HG02885 (cell line): Measurements from ENCODE around the gene TBX10.
A peak's percentile ranks its signal among the peaks of the same experiment; 100 is the strongest.
"Not testable (repeated sequence)": the region's sequence is repeated elsewhere in the genome, so short reads cannot be mapped to it uniquely, and the experiment has no call there.

ENCODE experiments used
- ATAC-seq: cut with Tn5 transposase; IDR thresholded peaks from one replicate; pipeline ENCODE4 v1.9.1; 2021; ENCODE audit warnings: mild to moderate bottlenecking; ENCODE audit not compliant: unreplicated experiment, poor library complexity

The TBX10 gene

DNA sequence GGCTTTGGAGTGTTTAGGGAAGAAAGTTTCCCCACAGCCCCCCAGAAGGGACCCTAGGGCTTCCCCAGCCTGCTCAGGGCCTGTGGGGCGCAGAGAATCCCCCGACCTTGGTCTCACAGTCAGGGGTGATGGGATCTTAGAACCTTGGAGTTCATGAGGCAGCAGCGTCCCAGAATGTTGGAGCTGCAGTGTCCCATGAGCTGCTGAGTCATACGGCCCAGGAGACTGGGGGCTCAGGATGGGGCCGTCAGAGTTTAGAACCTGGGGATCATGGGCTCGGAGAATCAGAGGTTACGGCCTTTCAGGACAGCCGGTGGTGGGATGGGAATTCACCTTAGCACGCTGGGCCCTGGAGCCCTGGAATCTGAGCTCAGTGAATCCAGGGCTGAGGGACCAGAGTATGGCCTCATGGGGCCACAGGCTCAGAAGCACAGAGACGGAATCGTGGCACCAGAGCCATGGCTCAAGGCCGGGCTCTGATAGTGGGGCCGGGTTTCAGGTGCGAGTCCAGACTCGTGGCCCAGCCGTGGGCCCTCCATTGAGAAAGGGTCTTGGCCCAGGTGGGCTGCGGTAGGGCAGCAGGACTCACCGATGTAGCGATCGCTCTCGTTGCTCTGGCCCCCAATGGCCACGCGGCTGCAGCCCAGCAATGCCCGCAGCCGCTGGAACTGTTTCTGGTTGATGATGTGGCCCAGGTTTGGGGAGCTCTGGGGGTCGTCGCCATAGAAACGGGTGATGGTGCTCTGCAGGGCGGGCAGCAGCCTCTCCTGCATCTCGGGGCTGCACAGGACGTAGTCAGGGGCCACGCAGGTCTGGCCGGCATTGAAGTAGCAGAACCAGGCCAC lies 25.4 kb upstream of the TBX10 start:
- no peak for ATAC-seq

DNA sequence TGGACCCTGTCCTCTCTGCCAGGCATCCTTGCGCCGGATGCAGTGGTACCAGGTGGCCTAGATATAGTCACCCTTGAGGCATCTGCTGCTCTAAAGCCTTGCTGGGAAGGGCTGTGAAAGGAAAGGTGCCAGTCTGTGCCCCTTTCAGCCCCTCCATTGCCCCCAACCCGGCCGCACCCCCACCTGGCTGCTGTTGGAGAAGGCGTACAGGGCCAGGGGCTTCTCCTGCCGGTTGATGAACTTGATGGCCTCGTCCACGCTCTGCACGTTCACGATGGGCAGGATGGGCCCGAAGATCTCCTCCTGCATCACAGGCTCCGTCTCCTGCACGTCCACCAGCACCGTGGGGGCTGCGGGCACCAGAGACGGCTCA lies 24.6 kb upstream of the TBX10 start:
- no peak for ATAC-seq

DNA sequence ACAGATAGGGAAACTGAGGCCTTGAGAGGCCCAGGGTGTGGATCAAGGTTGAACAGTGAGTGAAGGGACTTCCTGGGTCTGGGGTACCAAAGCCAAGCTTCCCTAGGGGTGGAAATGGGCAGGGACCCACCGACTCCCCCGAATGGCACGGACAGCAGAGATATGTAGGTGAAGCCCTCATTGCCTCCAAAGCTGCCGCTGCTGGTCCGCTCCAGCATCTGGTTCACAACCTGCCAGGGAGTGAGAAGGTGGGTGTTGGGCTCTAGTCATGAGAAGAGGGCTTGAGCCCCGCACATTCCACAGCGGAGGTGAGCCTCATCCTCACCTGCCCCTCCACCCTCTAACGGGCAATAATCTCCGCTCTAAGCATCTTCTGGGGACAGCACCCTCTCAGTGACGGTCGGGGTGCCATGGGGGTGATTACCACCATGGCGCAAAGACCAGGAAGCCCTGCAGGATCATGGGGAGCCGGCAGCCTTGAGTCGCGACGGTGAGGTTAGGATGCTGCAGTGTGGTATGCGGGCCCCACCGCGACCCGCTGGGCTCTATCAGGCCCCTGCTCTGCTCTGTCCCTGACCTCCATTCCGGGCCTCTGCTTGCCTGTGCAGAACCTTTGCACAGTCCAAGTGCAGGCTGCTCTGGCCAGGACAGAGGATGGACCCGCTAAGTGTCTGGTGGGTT lies 24.1 kb upstream of the TBX10 start:
- ATAC-seq: no peak

DNA sequence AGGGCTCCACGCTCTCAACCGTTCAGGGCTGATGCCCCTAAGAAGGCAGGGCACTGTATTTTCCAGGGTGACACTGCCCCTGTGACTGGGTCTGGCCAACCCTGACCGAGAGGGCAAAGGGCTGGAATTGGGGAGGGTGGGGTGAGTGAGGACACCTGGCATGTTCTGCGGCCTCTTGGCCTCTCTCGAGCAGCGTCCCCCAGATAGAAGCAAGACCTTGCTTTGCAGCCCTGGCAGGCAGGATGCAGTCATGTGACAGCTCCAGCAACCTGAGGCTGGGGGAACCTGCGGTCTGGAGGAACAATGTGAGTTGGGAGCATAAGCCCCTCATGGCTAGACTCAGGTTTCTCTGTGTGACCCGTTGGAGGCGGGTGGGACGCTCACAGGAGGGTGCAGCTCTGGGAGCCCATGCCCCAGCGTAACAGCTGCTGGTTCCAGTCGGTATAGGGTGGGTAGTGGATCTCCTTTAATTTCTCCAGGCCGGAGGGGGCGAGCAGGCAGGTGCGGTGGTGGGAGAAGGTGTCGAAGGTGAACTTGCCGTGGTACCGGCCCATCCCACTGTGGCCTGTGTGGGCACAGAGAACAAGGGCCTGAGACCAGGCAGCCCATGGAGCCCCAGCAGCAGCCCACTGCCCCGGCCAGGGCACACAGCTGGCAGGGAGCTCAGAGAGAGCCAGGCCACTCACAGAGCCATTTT lies 23.4 kb upstream of the TBX10 start:
- no peak for ATAC-seq

DNA sequence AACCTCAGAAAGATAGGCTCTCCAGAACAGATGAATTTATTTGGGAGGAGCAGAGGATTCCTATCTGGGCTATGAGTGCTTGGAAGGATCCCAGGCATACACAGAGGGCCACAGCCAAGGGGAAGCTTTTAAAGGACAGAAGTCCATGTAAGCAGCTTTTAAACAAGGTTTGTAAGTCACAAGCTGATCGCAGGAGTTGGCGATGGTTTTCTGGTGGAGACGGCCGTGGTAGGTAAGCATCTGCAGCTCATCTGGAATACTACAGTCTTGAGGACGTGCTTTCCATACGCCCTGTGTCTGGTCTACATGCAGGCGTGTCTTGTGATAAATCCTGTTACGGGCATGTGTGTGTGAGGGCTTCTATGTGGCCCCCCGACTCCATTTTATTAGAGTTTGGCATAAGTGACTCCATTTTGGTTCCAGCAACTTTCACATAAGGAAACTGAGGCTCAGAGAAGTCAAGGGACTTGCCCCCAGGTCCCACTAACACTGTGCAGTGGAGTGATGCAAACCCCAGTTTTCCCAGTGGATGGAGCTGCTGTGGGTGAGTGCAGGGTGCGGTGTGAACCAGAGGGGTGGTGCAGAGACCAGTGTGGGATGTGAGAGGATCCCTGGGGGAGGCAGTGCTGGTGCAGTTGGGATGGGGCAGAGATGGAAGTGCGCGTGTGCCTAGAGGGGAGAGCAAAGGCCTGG lies 22.7 kb upstream of the TBX10 start:
- ATAC-seq: no peak

DNA sequence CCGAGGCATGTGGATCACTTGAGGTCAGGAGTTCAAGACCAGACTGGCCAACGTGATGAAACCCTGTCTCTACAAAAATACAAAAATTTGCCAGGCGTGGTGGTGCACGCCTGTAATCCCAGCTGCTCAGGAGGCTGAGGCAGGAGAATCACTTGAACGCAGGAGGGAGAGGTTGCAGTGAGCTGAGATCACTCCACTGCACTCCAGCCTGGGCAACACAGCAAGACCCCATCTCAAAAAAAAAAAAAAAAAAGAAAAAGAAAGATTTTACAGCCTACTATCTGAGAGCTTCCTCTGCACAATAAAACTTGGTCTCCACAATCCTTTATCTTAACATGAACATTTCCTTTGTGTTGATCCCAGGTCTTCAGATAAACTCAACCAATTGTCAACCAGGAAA lies 21.2 kb upstream of the TBX10 start:
- ATAC-seq: not testable (repeated sequence)

DNA sequence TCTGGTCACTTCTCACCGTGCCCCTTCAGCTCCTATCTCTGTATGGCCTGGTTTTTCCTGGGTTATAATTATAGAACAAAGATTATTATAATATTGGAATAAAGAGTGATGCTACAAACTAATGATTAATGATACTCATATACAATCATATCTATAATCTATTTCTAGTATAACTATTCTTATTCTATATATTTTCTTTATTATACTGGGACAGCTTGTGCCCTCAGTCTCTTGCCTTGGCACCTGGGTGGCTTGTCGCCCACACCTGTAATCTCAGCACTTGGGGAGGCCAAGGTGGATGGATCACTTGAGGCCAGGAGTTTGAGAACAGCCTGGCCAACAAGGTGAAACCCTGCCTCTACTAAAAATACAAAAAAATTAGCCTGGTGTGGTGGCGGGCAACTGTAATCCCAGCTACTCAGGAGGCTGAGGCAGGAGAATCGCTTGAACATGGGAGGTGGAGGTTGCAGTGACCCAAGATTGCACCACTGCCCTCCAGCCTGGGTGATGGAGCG lies 20.1 kb upstream of the TBX10 start:
- not testable (repeated sequence) for ATAC-seq

DNA sequence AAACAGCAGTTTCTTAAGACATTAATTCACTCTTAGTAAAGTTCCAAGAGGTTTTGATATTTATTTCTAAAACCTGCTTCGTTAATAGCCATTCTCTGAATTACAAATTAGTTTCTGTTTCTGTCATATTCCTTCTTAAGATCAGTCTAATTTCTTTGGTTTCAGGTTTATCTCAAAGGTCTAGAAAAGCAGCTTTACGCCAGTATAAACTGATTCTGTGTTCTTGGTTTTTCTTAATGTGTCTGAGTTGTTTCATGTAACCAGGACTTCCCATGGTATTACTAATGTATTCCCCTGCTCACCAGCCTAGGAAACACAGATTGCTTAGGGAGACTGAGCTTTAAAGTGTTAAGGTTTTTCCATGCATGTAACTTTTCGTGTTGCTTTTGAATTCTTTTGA lies 17.7 kb upstream of the TBX10 start:
- no peak for ATAC-seq

DNA sequence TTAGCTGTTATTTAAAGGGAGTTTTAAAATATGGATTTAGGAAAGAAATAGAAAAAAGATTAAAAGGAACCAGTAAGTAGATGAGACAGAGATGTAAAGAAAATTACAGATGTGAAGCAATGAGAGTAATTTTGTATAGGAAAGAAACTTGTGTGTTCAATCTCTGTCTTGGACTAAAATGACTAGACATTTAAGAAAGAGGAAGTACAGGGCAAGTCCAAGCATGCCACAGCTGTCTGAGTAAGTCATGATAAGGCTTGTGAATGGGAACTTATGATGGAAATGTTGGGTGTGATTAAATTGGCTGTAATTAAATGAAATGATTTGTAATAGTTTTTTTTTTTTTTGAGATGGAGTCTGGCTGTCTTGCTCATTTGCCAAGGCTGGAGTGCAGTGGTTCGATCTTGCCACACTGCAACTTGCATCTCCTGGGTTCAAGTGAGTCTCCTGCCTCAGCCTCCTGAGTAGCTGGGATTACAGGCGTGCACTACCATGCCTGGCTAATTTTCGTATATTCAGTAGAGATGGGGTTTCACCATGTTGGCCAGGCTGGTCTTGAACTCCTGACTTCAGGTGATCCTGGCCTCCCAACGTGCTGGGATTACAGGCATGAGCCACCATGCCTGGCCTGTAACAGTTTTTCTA lies 16.8 kb upstream of the TBX10 start:
- no peak for ATAC-seq

DNA sequence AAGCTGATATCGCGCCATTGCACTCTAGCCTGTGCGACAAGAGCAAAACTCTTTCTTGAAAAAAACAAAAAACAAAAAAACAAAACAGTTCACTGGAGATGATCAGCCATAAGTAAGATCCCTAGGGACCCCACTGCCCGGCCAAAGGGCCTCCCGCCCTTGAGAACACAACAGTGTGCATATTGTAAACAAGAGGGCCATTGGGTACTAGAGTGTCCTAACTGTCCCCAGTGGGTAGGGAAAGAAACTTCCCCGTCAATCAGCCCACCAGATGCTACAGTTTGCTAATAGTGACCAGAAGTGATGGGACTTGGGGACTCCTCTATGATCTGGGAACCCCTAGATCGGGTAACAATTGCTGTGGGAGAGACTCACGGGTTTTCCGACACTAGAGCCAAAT lies 14.7 kb upstream of the TBX10 start:
- ATAC-seq: no peak

DNA sequence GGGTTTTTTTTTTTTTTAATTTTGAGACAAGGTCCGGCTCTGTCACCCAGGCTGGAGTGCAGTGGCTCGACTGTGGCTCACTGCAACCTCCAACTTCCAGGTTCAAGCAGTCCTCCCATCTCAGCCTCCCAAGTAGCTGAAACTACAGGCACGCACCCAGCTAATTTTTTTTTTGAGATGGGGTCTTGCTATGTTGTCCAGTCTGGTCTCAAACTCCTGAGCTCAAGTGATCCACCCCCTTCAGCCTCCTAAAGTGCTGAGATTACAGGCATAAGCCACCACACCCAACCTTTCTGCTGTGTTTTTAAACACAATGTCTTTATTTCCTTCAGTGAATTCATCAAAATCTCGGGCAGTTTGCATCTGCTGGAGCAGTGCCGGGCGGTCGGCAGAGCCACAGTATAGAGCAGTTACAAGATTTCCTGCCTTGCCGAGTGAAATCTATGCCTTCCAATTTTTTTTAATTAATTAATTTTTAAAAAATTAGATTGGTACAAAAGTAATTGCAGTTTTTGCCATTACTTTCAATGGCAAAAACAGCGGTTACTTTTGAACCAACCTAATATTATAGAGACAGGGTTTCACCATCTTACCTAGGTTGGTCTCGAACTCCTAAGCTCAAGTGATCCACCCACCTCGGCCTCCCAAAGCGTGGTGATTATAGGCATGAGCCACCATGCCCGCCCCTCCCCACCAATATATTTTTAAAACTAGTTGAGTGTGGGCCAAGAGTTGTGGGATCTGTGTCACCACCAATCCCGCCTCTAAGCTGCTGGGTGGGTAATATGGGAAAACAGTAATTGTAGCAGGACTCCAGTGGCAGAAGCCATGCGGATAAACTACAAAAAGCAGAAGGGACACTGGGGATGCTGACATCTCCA lies 13.6 kb upstream of the TBX10 start:
- no peak for ATAC-seq

DNA sequence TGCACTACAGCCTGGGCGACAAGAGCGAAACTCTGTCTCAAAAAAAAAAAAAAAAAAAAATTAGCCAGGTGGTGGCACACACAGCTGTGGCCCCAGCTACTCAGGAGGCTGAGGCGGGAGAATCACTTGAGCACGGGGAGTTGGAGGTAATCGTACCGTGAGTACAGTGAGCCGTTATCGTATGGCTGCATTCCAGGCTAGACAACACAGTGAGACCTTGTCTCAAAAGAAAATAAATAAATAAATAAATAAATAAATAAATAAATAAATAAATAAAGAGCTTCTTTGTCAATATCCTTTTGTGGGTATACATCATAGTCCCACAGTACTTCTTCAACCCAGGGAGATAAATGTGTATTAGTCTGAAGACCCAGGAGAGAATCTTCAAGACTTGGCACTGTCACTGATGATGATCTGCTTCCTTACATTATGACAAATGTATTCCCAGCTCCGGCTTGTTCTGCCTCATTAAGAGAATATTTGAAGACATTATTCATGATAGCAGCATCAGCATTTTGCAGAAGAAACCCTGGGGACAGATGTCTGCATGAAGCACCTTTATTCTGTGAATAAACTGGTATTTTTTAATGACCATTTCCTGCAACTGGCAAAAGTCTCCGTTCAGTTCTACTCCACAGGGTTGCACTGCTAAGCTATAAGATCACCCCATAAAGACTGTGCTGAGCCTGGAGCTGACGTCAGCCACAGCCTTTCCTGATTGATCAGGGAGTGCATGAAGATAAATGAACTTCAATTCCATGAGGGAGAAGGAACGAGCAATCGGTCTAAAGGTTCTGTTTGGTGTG lies 12.6 kb upstream of the TBX10 start:
- no peak for ATAC-seq

DNA sequence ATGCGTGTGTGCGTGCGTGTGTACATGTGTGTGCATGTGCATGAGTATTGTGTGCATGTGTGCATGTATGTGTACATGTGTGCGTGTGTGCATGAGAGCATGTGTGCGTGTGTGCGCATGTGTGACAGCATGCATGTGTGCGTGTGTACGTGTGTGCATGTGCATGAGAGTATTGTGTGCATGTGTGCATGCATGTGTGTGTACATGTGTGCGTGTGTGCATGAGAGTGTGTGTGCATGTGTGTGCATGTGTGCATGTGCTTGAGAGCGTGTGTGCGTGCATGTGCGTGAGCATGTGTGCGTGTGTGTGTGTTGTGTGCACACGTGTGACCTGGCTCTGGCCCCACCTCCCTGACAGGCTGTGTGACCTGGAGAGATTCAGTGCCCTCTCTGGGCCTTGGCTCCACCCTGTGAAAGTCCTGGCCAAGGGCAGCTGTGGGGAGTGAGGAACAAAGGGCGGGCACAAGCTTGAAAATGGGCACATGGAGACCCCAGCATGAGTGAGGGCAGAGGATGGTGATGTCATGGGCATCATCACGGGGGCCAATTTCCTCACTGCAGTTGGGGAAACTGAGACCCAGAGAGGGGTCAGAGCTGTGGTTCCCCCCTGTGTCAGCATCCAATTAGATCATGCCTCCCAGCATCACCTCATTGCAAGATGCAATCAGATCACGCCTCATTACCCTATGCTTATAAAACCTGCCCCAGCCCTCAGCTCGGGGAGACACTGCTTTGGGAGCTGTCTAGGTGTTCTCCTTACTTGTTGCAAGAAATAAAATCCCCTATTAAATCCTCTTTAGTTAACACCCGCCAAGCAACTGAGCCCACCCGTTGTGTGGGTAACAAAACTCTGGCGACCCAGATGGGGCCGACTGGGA lies 10.3 kb upstream of the TBX10 start:
- no peak for ATAC-seq

DNA sequence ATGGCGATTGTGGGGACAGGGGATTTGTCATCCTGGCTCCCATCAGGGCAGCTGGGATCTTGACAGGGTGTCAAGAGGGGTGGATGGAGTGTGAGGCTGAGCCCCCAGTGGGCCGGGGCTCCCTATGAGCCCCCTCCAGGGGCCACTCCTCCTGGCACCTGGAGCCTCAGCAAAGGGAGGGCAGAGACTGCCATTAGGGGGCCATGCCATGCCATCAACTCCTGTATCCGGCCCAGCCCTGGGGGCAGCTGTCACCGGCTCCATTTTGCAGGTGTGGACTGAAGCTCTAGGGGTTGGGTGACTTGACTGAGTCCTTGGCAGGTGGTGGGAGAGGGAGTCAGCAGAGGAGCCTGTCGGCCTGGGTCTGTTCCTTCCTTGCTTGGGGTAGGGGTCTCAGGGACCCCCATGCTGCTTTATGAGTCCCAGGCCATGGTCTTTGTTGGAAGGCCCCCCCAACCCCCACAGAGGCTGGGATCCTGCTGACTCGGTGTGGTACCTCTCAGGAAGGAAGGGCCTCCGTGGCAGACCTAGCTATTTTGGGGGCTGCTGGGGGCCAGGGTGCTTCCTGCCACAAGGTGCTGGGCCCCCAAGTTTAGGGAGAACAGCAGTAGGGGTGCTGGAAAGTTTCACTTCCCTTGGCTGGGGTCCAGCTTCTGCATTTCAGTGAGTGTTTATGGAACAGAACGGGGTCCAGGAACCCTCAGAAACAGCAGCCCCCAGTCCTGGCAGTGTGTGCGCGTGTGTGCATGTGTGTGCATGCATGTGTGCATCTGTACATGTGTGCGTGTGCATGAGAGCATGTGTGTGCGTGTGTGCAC lies 9.4 kb upstream of the TBX10 start:
- ATAC-seq: no peak

DNA sequence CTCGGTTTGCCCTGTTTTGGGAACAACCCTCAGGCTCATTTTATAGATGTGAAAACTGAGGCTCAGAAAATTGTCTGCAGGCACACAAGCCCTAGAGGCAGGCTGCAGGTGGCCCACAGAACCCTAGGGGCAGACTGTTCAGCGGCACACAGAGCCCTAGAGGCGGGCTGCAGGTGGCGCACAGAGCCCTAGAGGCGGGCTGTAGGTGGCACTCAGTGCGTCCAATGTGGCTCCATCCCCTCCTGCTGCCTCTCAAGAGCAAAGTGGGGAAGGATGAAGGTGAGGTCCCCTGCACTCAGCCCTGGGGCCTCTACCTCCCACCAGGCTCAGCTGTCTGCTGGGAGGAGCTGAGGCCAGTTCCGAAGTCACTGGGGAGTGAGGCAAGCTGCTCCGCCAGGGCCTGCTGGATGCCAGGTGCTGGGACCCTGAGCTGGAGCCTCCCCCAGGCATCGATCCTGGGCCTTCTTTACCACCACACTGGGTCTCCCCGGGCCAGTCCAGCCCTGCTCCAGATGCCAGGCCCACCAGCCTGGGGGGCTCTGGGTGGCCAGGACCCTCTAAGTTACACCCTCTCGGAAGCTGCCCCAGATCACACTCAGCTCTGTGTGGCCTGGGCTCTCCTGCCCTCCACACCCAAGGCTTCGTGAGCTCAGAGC lies 8.7 kb upstream of the TBX10 start:
- peak; percentile 55 for ATAC-seq

DNA sequence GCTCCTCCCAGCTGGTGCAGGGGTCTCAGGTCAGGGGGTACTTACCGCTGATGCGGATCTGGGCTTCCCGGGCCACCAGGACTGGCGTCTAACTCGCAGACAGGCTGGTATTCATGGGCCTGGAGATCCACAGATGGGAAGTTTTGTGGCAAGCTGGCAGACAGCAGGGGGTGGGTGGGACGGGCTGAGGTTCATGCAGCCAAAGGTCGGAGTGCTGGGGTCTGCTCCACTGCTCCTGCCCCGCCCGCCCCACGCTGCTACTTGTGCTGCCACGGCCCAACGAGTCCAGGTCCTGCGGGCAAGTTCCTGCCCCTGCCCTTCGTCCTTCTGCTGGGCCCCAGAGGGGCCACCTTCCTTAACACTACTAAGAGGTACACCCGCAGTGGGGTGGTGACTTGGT lies 7.9 kb upstream of the TBX10 start:
- no peak for ATAC-seq
